DND-41 (cell line): ENCODE results near the gene STXBP4.

Source experiments
- ATAC-seq: fragments of 200-7000 bp; cut with Tn5 transposase; 3 replicates; pipeline ENCODE4 v1.9.1; 2021; ENCODE audit warnings: low read depth; ENCODE audit not compliant: insufficient read depth
- DNase-seq: peaks from one replicate; pipeline ENCODE4 v3.0.0-alpha.2; 2020
- H2AFZ ChIP-seq: 2 replicates; pipeline ENCODE4 v1.6.0; 2012; ENCODE audit warnings: low read depth, low read length
- H3K27ac ChIP-seq: 2 replicates; pipeline ENCODE4 v1.5.1; 2012; ENCODE audit warnings: low read length, inconsistent platforms
- H3K27me3 ChIP-seq: fragments of 200-600 bp; sonication (generic); 2 replicates; pipeline ENCODE4 v1.6.0; 2012; ENCODE audit warnings: low read length, mild to moderate bottlenecking, inconsistent platforms; ENCODE audit not compliant: insufficient read depth, poor library complexity
- H3K36me3 ChIP-seq: 2 replicates; pipeline ENCODE4 v1.5.1; 2012; ENCODE audit warnings: low read length, inconsistent platforms; ENCODE audit not compliant: insufficient read depth
- H3K4me1 ChIP-seq: 2 replicates; pipeline ENCODE4 v1.5.1; 2012; ENCODE audit warnings: mild to moderate bottlenecking, low read length; ENCODE audit not compliant: insufficient read depth
- H3K4me2 ChIP-seq: 2 replicates; pipeline ENCODE4 v1.6.0; 2012; ENCODE audit warnings: mild to moderate bottlenecking, moderate library complexity, low read length, inconsistent platforms; ENCODE audit not compliant: insufficient read depth
- H3K4me3 ChIP-seq, 2 experiments: fragments of 200-600 bp in 1 of 2; shearing (Covaris generic) in 1 of 2; 2 replicates each; pipeline ENCODE4 v1.5.1; 2012 to 2016; ENCODE audit warnings: inconsistent platforms in 2 of 2, low read length in 2 of 2, mild to moderate bottlenecking in 2 of 2, low read depth in 1 of 2, moderate library complexity in 1 of 2
- H3K79me2 ChIP-seq: 2 replicates; pipeline ENCODE4 v1.6.0; 2012; ENCODE audit warnings: low read length, inconsistent platforms; ENCODE audit not compliant: insufficient read depth
- H3K9ac ChIP-seq: 2 replicates; pipeline ENCODE4 v1.6.0; 2012; ENCODE audit warnings: low read depth, mild to moderate bottlenecking, inconsistent platforms, low read length, moderate library complexity
- H3K9me3 ChIP-seq: 2 replicates; pipeline ENCODE4 v1.5.1; 2012; ENCODE audit warnings: low read length, moderate library complexity, mild to moderate bottlenecking, inconsistent platforms; ENCODE audit not compliant: insufficient read depth, severe bottlenecking
- H4K20me1 ChIP-seq: 2 replicates; pipeline ENCODE4 v1.6.0; 2012; ENCODE audit warnings: low read length; ENCODE audit not compliant: insufficient read depth
- EZH2 ChIP-seq: IDR thresholded peaks from 3 replicates; pipeline ENCODE4 v1.6.1; 2012; ENCODE audit warnings: borderline replicate concordance, low read depth, mild to moderate bottlenecking, moderate library complexity, low read length, inconsistent platforms; ENCODE audit not compliant: severe bottlenecking
- TF ChIP-seq, protein P1 (sequence below): IDR thresholded peaks from 2 replicates; pipeline ENCODE4 v1.5.1; 2012; ENCODE audit warnings: borderline replicate concordance, low read length, moderate library complexity, mild to moderate bottlenecking; ENCODE audit not compliant: poor library complexity, severe bottlenecking; ENCODE audit errors: extremely low read depth

STXBP4 gene

DNA sequence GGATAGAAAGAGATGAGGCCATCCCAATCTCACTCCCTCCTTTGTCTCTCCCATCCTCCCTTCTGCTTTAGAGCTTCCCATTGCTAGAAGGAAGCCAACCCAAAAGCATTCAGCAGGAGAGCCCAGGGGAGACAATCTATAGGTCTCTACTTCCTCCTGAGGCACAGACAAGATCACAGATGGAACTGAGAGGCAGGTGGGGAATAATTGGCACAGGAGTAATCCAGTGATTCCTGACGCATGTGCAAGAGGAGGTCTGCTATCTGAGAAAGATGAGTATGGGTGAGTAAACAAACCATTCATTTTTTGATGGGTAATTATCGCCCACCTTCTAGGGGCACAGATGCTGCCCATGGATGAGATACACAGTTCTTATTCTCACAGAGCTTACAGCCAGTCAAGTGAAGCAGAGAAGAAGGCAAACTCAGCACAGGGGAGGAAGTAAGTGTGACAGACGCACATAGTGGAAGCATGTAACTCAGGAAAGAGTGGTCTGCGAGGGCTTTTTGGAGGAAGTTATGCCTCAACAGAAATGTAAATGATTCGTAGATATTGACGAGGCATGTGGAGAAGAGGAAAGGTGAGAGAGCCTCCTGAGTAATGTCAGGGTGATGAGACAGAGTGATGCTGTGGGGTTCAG is 207.3 kb downstream of the STXBP4 start:
- no peak for ATAC-seq
- no peak overlapping the region for H2AFZ ChIP-seq
- no peak for DNase-seq

DNA sequence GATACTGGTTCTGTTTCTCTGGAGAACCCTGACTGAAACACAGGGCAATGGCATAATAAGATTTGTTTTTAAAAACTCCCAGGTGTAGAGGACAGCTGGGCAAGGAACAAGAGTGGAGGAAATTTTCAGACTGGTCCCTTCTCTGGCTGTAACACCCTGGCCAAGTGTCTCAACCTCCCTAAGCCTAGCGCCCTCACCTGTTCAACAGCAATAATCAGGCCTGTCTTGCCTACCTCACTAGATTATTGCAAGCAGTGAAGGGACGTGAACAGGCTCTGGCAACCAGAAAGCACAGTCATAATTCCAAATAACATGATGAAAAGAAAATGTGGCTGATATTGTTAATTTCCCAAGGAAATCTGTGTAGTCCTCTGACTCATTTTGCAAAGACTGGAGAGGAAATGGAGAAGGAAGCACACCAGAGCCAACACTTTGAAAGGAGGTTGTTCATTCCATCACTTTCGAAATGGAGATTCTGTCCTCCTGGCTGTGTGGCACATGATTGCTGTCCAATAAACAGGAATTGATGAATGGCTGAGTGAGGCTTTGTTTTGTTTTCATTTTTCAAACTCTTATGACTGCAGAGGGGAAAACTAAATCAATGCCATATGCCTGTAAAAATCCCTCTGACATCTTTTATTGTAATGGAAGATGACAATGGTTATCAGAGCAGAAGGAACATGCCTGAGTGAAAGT is 208.7 kb downstream of the STXBP4 start:
- no peak for DNase-seq
- TF ChIP-seq, protein P1, sequence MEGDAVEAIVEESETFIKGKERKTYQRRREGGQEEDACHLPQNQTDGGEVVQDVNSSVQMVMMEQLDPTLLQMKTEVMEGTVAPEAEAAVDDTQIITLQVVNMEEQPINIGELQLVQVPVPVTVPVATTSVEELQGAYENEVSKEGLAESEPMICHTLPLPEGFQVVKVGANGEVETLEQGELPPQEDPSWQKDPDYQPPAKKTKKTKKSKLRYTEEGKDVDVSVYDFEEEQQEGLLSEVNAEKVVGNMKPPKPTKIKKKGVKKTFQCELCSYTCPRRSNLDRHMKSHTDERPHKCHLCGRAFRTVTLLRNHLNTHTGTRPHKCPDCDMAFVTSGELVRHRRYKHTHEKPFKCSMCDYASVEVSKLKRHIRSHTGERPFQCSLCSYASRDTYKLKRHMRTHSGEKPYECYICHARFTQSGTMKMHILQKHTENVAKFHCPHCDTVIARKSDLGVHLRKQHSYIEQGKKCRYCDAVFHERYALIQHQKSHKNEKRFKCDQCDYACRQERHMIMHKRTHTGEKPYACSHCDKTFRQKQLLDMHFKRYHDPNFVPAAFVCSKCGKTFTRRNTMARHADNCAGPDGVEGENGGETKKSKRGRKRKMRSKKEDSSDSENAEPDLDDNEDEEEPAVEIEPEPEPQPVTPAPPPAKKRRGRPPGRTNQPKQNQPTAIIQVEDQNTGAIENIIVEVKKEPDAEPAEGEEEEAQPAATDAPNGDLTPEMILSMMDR, result no peak
- no peak for TF ChIP-seq EZH2
- H3K27ac ChIP-seq, result no peak overlapping the region

More for the DNA sequence above, 207.3 kb downstream of the STXBP4 start:
- Histone ChIP-seq H3K9ac (no peak overlapping the region), H4K20me1 (no peaks in the 10 kb centered on the region), H3K36me3 (no peaks in the 10 kb centered on the region), H3K9me3 (no peaks in the 10 kb centered on the region), H3K4me3 (no peak overlapping the region), H3K27ac (no peak overlapping the region), H3K27me3 (no peaks in the 10 kb centered on the region), H3K4me1 (no peaks in the 10 kb centered on the region), H3K4me2 (no peak overlapping the region), H3K79me2 (no peaks in the 10 kb centered on the region)
- no peak for TF ChIP-seq EZH2
- TF ChIP-seq, protein P1, result no peak

DNA sequence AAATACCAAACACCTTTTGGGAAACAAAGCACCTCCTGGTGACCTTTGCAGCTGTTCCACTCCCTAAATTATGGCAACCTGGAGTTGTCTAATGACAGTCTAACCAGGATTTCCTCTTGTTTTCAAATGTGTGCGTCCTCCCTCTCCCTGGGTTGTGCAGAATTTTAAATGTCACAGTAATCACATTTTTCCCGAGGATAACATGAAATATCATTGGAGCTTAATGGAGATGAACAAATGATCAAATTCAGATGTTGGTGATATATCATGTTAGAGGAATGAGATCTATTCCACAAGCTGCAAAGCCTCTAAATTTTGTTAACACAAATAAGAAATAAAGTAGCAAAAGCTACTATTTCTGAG is 209.3 kb downstream of the STXBP4 start:
- no peak for TF ChIP-seq EZH2
- TF ChIP-seq, protein P1, result no peak
- H3K36me3 ChIP-seq, result no peaks in the 10 kb centered on the region
- no peak for ATAC-seq

More for the DNA sequence above, 208.7 kb downstream of the STXBP4 start:
- Histone ChIP-seq H3K27me3 (no peaks in the 10 kb centered on the region), H3K4me3 (no peak overlapping the region), H3K9me3 (no peaks in the 10 kb centered on the region), H3K4me2 (no peak overlapping the region), H3K36me3 (no peaks in the 10 kb centered on the region), H3K4me1 (no peaks in the 10 kb centered on the region), H4K20me1 (no peaks in the 10 kb centered on the region), H3K79me2 (no peaks in the 10 kb centered on the region), H3K9ac (no peak overlapping the region), H2AFZ (no peak overlapping the region)
- no peak for ATAC-seq

More for the DNA sequence above, 209.3 kb downstream of the STXBP4 start:
- no peaks in the 10 kb centered on the region for H3K9me3 ChIP-seq
- H3K27me3 ChIP-seq, result no peaks in the 10 kb centered on the region
- H2AFZ ChIP-seq, result no peak overlapping the region
- no peak for DNase-seq
- H3K4me2 ChIP-seq, result no peak overlapping the region
- H3K4me3 ChIP-seq, result no peak overlapping the region
- H3K4me1 ChIP-seq, result no peaks in the 10 kb centered on the region
- H3K9ac ChIP-seq, result no peak overlapping the region
- H3K79me2 ChIP-seq, result no peaks in the 10 kb centered on the region
- H4K20me1 ChIP-seq, result no peaks in the 10 kb centered on the region
- H3K27ac ChIP-seq, result no peak overlapping the region
